K562 (cell line): Measurements from ENCODE around the gene SREBF1. TPM values are rescaled to one million over a fixed set of nuclear protein-coding genes. Genes with fewer than 3 reads are reported as not detected.
A peak's percentile ranks its signal among the peaks of the same experiment; 100 is the strongest.

ENCODE experiments used
- CBFA2T3 ChIP-seq: fragments of 450-650 bp; IDR thresholded peaks from 2 replicates; pipeline ENCODE4 v1.6.1; 2017
- CXXC5 ChIP-seq: fragments of 250-450 bp; sonication (Bioruptor Pico); IDR thresholded peaks from 2 replicates; pipeline ENCODE4 v1.8.0; 2022; ENCODE audit warnings: inconsistent platforms, mild to moderate bottlenecking, moderate library complexity
- DDX20 ChIP-seq: fragments of 450-650 bp; IDR thresholded peaks from 2 replicates; pipeline ENCODE4 v1.6.1; 2016; ENCODE audit warnings: missing genetic modification characterization, low read depth, mild to moderate bottlenecking, missing compliant biosample characterization, moderate library complexity
- E2F3 ChIP-seq: fragments of 250-450 bp; sonication (Bioruptor Pico); IDR thresholded peaks from 2 replicates; pipeline ENCODE4 v1.4.0; 2020; ENCODE audit warnings: mild to moderate bottlenecking
- HDAC8 ChIP-seq: fragments of 450-650 bp; IDR thresholded peaks from 2 replicates; pipeline ENCODE4 v1.6.1; 2016; ENCODE audit warnings: mild to moderate bottlenecking, missing genetic modification characterization, moderate library complexity, missing compliant biosample characterization
- NR1H2 ChIP-seq: sonication (generic); formaldehyde crosslinking; IDR thresholded peaks from 2 replicates; pipeline ENCODE4 v1.4.0; 2020; ENCODE audit warnings: mild to moderate bottlenecking, missing genetic modification reagents
- RAD21 ChIP-seq, 2 experiments: fragments of 250-450 bp in 1 of 2; fragments of 450-650 bp in 1 of 2; sonication (Bioruptor Pico) in 1 of 2; formaldehyde crosslinking in 1 of 2; IDR thresholded peaks in 1 of 2; conservative IDR thresholded peaks in 1 of 2; 2 replicates each; pipeline versions ENCODE4 v1.4.0 to v1.8.0; 2020 to 2022; ENCODE audit warnings: mild to moderate bottlenecking in 2 of 2, moderate library complexity in 1 of 2
- SAFB2 ChIP-seq: fragments of 200-400 bp; formaldehyde crosslinking; IDR thresholded peaks from 2 replicates; pipeline ENCODE4 v1.6.1; 2018; ENCODE audit warnings: borderline replicate concordance, low read length, low read depth, moderate library complexity; ENCODE audit not compliant: severe bottlenecking
- SLC30A9 ChIP-seq: fragments of 250-450 bp; sonication (Bioruptor Pico); IDR thresholded peaks from 2 replicates; pipeline ENCODE4 v1.8.0; 2022; ENCODE audit warnings: mild to moderate bottlenecking, moderate library complexity
- SREBF2 ChIP-seq: sonication (generic); formaldehyde crosslinking; IDR thresholded peaks from 2 replicates; pipeline ENCODE4 v1.4.0; 2020; ENCODE audit warnings: mild to moderate bottlenecking, missing genetic modification reagents
- ZNF766 ChIP-seq: fragments of 200-800 bp; sonication (Bioruptor generic); conservative IDR thresholded peaks from 2 replicates; pipeline ENCODE4 v1.6.1; 2016; ENCODE audit warnings: missing genetic modification characterization, missing compliant biosample characterization
- polyA plus RNA-seq, 8 experiments: library from polyadenylated mRNA; depleted of rRNA in 4 of 8; stranded (reverse) in 5 of 8; unstranded in 3 of 8; fragments of >200 nt; fragmentation: Nextera tagmentation in 2 of 8; fragmentation: Illumina TruSeq in 1 of 8; extraction: Ambion mirVana in 2 of 8; extraction: Trizol in 1 of 8; gene quantifications; 2 replicates each; pipeline versions ENCODE4 v1.2.1 to v1.2.3, GENCODE V29; 2011 to 2014; ENCODE audit warnings: inconsistent platforms in 1 of 8, missing spikeins in 1 of 8
- total RNA-seq, 7 experiments: library from RNA; depleted of rRNA in 6 of 7; stranded (reverse); fragments of >200 nt in 6 of 7; fragmentation: Illumina TruSeq in 2 of 7; extraction: Trizol in 2 of 7; gene quantifications; 2 replicates each; pipeline versions ENCODE4 v1.2.1 to v1.2.3, GENCODE V29; 2011 to 2021; ENCODE audit warnings: low replicate concordance in 1 of 7
- TF ChIP-seq, protein P1 (sequence below): fragments of 450-650 bp; formaldehyde crosslinking; IDR thresholded peaks from 2 replicates; pipeline ENCODE4 v1.4.0; 2022; ENCODE audit warnings: mild to moderate bottlenecking, moderate library complexity
- TF ChIP-seq, protein P2 (sequence below): fragments of 450-650 bp; IDR thresholded peaks from 2 replicates; pipeline ENCODE4 v1.6.1; 2016; ENCODE audit warnings: mild to moderate bottlenecking
- TF ChIP-seq, protein P3 (sequence below): fragments of 450-650 bp; IDR thresholded peaks from 2 replicates; pipeline ENCODE4 v1.6.1; 2017; ENCODE audit warnings: antibody characterized with exemption, mild to moderate bottlenecking
- TF ChIP-seq, protein P4 (sequence below): IDR thresholded peaks from 2 replicates; pipeline ENCODE4 v1.6.1; 2016; ENCODE audit warnings: missing genetic modification characterization, missing compliant biosample characterization
- TF ChIP-seq, protein P5 (sequence below): fragments of 450-650 bp; IDR thresholded peaks from 2 replicates; pipeline ENCODE4 v1.6.1; 2016; ENCODE audit warnings: borderline replicate concordance

The SREBF1 gene
- total and polyA plus RNA-seq, 9 of the 15 experiments (the other 6 are each of a cell fraction or from before 2014, with no cell fraction given), result 1.6 to 169 (median 69.4) TPM

DNA sequence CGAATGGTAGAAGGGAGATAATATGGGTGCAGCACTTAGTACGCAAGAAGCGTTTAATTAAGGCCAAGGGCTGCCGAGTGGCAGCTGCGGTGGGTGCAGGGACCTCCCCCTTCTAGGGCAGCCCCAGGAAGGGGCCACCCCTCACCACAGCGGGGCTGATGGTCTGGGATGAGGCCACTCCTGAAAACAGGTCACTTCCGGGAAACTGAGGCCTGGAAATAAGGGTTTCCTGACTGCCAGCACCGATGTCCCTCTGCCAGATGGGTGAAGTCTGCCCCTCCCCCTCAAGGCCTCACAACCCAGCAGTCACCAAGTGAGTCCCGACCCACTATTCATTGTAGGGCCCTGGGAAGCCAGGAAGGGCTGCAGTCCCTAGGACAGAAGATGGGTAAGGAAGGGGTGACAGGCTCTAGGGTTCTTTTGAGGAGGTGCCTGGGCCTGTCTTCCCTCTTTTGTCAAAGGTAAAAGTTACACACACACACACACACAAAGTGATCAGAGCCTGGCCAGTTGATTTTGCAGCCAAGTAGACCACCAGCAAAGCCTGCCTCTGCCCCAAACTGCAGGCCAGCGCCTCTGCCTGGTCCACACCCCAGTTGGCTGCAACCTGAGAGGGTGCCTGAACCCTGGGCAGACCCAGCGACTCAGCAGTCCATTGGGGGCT is 12.5 kb downstream of the SREBF1 start (continued):
- TF ChIP-seq SREBF2 (CRISPR knock-in tag) (no peak), ZNF766 (CRISPR knock-in tag) (peak; percentile 70), SAFB2 (no peak), DDX20 (no peak), SLC30A9 (CRISPR knock-in tag) (no peak), NR1H2 (CRISPR knock-in tag) (peak; percentile 99), HDAC8 (0 out of 2 replicates have a peak, but pooled peaks have one; percentile 54), CBFA2T3 (0 out of 2 replicates have a peak, but pooled peaks have one; percentile 69), CXXC5 (peak; percentile 18; the same call in 1 of the 2 replicates), RAD21 (CRISPR knock-in tag; conservative IDR thresholded peaks at IDR 0.05 in 1 of 2, IDR thresholded peaks at IDR 0.05 in 1 of 2) (no peak), E2F3 (peak; percentile 42; the same call in 1 of the 2 replicates)
- TF ChIP-seq, protein P1, sequence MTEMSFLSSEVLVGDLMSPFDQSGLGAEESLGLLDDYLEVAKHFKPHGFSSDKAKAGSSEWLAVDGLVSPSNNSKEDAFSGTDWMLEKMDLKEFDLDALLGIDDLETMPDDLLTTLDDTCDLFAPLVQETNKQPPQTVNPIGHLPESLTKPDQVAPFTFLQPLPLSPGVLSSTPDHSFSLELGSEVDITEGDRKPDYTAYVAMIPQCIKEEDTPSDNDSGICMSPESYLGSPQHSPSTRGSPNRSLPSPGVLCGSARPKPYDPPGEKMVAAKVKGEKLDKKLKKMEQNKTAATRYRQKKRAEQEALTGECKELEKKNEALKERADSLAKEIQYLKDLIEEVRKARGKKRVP, result no peak
- TF ChIP-seq, protein P2, sequence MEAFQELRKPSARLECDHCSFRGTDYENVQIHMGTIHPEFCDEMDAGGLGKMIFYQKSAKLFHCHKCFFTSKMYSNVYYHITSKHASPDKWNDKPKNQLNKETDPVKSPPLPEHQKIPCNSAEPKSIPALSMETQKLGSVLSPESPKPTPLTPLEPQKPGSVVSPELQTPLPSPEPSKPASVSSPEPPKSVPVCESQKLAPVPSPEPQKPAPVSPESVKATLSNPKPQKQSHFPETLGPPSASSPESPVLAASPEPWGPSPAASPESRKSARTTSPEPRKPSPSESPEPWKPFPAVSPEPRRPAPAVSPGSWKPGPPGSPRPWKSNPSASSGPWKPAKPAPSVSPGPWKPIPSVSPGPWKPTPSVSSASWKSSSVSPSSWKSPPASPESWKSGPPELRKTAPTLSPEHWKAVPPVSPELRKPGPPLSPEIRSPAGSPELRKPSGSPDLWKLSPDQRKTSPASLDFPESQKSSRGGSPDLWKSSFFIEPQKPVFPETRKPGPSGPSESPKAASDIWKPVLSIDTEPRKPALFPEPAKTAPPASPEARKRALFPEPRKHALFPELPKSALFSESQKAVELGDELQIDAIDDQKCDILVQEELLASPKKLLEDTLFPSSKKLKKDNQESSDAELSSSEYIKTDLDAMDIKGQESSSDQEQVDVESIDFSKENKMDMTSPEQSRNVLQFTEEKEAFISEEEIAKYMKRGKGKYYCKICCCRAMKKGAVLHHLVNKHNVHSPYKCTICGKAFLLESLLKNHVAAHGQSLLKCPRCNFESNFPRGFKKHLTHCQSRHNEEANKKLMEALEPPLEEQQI, result no peak
- TF ChIP-seq, protein P3, sequence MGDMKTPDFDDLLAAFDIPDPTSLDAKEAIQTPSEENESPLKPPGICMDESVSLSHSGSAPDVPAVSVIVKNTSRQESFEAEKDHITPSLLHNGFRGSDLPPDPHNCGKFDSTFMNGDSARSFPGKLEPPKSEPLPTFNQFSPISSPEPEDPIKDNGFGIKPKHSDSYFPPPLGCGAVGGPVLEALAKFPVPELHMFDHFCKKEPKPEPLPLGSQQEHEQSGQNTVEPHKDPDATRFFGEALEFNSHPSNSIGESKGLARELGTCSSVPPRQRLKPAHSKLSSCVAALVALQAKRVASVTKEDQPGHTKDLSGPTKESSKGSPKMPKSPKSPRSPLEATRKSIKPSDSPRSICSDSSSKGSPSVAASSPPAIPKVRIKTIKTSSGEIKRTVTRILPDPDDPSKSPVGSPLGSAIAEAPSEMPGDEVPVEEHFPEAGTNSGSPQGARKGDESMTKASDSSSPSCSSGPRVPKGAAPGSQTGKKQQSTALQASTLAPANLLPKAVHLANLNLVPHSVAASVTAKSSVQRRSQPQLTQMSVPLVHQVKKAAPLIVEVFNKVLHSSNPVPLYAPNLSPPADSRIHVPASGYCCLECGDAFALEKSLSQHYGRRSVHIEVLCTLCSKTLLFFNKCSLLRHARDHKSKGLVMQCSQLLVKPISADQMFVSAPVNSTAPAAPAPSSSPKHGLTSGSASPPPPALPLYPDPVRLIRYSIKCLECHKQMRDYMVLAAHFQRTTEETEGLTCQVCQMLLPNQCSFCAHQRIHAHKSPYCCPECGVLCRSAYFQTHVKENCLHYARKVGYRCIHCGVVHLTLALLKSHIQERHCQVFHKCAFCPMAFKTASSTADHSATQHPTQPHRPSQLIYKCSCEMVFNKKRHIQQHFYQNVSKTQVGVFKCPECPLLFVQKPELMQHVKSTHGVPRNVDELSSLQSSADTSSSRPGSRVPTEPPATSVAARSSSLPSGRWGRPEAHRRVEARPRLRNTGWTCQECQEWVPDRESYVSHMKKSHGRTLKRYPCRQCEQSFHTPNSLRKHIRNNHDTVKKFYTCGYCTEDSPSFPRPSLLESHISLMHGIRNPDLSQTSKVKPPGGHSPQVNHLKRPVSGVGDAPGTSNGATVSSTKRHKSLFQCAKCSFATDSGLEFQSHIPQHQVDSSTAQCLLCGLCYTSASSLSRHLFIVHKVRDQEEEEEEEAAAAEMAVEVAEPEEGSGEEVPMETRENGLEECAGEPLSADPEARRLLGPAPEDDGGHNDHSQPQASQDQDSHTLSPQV, result peak; percentile 91; the same call in 1 of the 2 replicates
- TF ChIP-seq, protein P4, sequence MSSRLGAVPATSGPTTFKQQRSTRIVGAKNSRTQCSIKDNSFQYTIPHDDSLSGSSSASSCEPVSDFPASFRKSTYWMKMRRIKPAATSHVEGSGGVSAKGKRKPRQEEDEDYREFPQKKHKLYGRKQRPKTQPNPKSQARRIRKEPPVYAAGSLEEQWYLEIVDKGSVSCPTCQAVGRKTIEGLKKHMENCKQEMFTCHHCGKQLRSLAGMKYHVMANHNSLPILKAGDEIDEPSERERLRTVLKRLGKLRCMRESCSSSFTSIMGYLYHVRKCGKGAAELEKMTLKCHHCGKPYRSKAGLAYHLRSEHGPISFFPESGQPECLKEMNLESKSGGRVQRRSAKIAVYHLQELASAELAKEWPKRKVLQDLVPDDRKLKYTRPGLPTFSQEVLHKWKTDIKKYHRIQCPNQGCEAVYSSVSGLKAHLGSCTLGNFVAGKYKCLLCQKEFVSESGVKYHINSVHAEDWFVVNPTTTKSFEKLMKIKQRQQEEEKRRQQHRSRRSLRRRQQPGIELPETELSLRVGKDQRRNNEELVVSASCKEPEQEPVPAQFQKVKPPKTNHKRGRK (tag), result no peak
- TF ChIP-seq, protein P5, sequence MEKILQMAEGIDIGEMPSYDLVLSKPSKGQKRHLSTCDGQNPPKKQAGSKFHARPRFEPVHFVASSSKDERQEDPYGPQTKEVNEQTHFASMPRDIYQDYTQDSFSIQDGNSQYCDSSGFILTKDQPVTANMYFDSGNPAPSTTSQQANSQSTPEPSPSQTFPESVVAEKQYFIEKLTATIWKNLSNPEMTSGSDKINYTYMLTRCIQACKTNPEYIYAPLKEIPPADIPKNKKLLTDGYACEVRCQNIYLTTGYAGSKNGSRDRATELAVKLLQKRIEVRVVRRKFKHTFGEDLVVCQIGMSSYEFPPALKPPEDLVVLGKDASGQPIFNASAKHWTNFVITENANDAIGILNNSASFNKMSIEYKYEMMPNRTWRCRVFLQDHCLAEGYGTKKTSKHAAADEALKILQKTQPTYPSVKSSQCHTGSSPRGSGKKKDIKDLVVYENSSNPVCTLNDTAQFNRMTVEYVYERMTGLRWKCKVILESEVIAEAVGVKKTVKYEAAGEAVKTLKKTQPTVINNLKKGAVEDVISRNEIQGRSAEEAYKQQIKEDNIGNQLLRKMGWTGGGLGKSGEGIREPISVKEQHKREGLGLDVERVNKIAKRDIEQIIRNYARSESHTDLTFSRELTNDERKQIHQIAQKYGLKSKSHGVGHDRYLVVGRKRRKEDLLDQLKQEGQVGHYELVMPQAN, result no peak
